ENCODE results near the gene PACS1. TPM values are rescaled to one million over a fixed set of nuclear protein-coding genes. Genes with fewer than 3 reads are reported as not detected.
"Not testable (repeated sequence)": the region's sequence is repeated elsewhere in the genome, so short reads cannot be mapped to it uniquely, and the experiment has no call there.

Gene PACS1
- total RNA-seq, 1 donor = 75.9 TPM

DNA sequence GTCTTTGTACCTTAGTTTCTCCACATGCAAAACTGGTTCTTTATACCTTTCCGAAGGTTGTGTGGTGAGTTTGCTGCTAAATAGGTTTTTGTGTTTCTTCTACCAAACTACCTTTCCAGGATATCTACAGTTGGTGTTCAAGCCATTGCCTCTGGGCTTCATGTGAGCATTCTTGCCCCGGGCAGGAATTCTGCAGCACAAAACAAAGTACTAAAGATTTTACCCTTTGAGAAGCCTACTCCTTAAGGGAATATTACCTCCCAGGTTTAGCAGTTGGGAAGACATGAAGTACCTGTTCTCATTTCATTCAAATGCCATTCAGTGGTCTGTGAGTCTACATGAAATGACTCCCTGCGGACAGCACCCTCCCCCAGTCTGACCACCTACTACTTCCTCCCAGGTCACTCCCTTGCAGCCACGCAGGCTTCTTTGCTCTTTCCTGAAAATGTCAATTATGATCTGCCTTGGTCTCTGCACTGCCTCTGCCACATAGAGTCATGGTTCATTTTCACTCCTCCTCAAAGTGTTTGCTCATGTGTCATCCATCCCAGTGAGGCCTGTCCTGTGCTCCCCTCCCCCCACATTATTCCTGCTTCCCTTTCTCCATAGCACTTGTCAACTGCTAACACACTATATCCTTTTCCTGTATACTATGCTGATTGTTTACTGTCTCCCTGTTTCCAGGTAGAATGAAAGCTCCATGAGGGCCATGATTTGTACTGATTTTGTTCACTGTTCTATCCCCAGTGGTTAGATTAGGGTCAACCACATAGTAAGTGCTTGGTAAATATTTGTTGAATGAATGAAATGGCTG lies 36.9 kb downstream of the PACS1 start:
- no peak for DNase-seq (ENCODE audit: low read depth in 2 of 3, low spot score in 2 of 3)

DNA sequence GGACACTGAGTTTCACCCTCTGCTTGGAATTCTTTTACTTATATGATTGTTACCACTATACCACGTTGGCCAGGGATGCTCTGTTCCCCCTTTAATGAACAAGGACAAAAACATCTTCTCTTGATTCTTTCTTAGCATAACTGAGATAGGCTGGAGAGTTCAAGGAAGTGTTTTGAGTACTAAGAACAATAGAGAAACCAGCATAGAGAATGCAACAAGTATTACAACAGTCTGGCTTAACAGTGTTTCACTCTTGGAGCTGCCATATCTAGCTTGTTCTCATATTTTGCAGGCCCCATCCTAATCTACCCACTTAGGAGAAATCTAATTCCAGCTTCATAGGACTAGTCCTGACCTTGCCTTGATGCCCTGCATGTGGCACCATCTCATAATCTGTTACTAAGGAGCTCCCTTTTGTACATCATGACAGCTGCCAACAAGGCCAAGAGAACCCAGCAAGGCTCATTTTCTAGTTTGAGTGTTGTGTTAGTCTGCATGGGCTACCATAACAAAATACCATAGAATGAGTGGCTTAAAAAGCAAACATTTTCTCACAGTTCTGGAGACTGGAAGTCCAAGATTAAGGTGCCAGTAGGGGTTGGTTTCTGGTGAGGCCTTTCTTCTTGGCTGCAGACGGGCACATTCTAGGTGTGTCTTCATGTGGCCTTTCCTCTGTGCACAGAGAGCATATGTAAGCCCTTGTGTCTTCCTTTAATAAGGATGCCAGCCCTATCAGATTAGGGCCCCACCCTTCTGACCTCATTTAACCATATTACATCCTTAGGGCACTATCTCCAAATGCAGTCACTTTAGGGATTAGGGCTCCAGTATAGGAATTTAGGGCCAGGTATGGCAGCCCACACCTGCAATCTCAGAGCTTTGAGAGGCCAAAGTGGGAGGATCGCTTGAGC lies 37.8 kb downstream of the PACS1 start:
- DNase-seq (ENCODE audit: low read depth in 2 of 3, low spot score in 2 of 3) = no peak

DNA sequence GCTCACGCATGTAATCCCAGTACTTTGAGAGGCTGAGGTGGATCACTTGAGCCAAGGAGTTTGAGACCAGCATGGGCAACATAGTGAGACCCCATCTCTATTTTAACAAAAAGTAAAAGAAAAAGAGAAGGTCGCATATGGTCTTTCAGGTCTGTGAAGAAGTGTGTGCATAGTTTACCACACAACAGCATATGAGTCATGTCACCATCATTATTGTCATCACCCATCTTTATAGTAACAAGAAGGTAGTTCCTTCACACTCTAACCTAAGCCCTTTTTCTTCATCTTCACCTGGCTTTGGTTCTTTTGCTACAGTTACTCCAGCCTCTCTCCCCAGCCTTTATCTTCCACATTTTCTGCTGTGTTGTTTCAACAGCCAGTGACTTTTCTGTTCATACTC lies 39.2 kb downstream of the PACS1 start:
- no peak for DNase-seq (ENCODE audit: low read depth in 2 of 3, low spot score in 2 of 3)

DNA sequence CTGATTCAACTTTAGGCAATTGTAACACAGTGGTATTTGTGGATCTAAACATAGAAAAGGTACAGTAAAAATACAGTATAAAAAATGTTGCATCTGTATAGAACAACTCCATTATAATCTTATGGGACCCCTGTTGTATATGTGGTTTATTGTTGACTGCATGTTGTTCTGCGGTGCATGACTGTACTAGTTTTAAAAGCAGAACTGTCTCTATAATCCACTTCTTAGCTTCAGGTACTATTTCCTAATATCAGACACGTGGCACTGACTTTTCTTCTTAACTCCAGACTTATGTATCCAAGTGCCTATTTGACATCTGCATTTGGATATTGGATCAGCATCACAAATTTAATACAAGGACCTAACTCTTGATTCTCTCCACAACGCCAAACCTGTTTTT lies 41.1 kb downstream of the PACS1 start:
- DNase-seq (ENCODE audit: low read depth in 2 of 3, low spot score in 2 of 3) = no peak

DNA sequence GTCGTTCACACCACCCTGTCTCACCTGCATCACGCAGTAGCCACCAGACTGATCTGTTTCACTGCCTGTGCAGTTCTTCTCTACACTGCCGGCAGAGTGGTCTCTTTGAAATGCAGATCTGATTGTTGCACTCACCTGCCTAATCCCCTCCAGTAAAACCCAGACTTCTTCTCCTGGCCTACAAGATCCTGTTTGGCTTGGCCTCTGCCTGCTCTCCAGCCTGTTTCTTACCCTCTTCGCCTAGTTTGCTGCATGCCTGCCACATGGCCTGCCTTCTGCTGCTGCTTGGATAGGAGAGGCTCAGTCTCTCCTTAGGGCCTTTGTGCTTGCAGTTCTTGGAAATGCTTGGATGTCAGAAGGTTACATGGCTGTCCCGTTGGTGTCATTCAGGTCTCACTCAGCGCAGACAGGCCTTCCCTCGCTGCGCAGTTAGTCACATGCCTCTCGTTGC lies 42.0 kb downstream of the PACS1 start:
- DNase-seq (ENCODE audit: low read depth in 2 of 3, low spot score in 2 of 3) = no peak

DNA sequence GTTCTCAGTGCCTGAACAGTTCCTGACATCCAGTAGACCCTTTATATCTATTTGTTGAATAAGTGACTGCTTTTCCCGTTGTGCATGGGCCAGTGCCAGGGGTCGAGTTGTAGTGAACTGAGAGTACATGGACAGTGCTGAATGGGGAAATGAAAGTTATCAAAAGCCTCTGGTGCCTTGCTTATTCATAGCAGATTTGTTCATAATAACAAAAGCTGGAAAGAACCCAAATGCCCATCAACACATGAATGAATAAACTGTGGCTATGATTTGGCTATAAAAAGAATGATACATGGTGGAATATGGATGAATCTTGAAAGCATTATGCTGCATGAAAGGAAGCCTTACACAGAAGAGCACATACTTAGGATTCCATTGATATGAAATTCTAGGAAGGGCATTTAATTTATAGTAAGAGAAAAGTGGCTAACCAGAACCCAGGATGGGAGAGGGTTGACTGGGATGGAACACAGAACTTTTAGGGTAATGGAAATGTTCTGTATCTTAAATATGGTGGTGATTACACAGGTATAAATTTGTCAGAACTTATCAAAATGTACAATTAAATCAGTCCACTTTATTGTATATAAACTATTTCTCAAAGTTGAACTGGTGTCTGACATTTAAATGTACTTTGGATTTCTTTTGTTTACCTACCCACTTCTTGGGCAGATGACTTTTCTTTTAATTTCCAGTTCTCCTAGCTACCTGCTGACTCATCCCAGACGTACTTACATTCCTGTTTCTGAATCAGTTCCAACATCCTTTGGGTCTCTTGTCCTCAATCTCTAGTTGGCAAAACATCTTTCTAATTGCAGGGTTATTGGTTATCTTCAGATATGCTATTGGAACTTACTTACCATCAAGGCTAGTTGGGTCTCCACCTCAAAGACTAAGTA lies 42.8 kb downstream of the PACS1 start:
- DNase-seq (ENCODE audit: low read depth in 2 of 3, low spot score in 2 of 3) = no peak

DNA sequence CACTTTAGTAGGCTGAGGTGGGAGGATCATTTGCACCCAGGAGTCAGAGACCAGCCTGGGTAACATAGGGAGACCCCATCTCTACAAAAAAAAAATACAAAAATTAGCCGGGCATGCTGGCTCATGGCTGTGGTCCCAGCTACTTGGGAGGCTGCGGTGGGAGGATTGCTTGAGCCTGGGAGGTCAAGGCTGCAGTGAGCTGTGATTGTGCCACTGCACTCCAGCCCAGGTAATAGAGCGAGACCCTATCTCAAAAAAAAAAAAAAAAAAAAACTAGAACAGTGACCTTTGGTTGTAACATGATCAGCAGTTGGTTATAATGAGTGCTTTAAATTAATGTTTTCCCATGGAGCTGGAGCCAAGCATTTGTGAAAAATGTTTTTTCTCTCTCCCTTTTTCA lies 44.9 kb downstream of the PACS1 start:
- not testable (repeated sequence) for DNase-seq (ENCODE audit: low read depth in 2 of 3, low spot score in 2 of 3)

DNA sequence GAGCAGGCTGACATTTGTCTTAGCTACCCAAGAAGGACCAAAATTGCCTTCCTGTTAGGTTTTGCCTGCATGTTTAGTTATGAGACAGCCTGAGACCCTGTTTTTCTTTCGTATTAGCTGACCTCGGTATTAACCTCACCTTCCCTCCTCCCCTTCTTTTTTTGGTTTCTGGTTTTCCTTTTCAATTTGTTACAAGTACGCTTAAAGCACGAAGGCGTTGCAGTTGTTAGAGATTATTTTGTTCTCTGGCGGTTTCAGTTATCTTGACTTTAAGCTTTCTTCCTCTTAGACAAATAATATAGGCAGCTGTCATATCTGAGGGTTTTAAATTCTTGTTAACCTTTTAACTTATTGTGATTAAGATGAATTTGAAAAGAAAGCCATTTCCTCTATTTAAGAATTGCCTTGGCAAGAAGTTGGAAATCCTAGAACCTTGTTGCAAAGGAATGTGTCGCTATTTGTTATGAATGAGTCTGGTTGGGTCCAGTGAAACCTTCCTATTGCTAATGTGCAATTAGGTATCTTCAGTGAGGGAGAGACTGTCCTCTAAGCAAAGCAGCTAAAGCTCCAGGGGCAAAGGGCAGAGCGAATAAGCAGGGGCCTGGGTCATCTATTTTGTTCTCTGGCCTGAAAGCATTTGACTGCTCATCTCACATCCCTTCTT lies 45.7 kb downstream of the PACS1 start:
- DNase-seq (ENCODE audit: low read depth in 2 of 3, low spot score in 2 of 3) = peak in 1 of 3 donors; percentile 77

DNA sequence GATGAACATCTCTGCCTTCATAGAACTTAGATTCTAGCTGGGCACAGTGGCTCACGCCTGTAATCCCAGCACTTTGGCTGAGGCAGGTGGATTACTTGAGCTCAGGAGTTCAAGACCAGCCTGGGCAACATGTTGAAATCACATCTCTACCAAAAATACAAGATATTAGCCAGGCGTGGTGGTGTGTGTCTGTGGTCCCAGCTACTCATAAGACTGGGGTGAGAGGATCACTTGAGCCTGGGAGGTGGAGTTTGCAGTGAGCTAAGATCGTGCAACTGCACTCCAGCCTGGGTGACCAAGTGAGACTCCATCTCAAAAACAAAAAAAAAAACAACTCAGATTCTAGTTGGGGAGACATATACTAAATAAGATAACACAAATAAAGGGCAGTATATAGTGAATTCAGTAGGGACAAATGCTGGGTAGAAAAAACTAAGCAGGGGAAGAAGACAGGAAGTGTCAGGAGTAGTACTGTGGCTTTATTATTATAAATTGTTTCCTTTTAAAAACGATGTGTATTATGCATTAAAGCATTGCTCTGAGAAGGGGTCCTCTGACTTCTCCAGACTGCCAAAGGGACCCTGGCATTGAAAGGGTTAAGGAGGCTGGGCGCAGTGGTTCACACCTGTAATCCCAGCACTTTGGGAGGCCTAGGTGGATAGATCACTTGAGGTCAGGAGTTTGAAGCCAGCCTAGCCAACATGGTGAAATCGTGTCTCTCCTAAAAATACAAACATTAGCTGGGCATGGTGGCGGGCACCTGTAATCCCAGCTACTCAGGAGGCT lies 46.7 kb downstream of the PACS1 start:
- no peak for DNase-seq (ENCODE audit: low read depth in 2 of 3, low spot score in 2 of 3)

DNA sequence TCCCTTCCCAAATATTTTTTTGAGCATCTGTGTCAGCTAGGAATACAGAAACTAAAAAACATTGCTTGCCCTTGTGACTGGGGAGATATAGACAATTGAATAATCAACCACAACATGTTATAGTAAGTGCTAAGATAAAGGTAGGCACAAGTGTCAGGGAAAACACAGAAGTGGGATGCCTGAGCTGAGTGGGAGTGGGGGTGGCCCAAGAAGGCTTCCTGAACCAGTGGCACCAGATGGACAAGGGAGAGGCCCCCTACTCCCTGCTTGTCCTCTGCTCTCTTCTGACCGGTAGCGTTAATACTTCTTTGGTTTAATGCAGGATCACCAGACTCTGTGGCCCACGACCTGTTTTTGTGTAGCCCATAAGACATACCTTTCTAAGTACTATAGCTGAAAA lies 48.8 kb downstream of the PACS1 start:
- no peak for DNase-seq (ENCODE audit: low read depth in 2 of 3, low spot score in 2 of 3)

DNA sequence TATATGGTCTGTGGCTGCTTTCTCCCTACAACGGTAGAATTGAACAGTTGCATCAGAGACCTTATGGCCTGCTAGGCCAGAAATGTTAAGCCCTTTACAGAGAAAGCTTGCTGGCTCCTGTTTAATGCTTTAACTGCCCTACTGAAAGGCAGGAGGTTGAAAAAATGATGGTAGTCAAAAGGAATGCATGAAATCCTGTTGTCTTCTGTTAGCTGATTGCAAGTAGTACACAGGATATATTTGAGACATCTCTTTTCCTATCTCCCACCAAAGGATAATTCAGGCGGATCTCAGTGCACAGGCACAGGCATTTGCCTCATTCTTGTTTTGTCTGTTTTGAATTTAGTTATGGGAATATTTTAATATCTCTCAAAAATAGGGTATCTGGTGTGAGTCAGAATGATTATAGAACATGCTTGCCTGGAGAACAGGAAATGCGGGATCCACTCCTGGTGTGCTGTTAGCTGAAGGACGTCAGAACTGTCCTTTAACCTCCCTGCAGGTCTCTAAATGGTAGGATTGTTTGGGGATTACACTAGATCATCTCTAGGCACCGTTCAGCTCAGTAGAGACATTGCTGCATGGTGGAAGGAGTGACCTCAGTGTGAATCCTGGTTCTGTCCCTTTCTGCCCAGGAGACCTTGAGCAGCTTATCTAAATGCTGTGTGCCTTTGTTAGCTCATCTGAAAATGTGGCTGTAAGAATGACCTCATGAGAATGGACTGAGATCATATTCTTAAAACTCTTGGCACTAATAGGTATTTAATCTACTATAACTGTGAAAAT lies 49.5 kb downstream of the PACS1 start:
- no peak for DNase-seq (ENCODE audit: low read depth in 2 of 3, low spot score in 2 of 3)

DNA sequence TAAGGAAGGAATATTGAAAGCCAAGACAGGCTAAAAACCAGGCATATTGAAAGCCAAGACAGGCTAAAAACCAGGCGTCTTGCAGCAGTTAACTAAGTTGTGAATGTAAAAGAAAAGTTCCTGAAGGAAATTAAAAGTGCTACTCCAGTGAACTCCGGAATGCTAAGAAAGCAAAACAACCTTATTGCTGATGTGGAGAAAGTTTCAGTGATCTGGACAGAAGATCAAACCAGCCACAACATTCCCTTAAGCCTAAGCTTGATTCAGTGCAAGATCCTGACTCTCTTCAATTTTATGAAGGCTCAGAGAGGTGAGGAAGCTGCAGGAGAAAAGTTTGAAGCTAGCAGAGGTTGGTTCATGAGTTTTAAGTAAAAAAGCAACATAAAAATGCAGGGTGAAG lies 51.4 kb downstream of the PACS1 start:
- no peak for DNase-seq (ENCODE audit: low read depth in 2 of 3, low spot score in 2 of 3)

DNA sequence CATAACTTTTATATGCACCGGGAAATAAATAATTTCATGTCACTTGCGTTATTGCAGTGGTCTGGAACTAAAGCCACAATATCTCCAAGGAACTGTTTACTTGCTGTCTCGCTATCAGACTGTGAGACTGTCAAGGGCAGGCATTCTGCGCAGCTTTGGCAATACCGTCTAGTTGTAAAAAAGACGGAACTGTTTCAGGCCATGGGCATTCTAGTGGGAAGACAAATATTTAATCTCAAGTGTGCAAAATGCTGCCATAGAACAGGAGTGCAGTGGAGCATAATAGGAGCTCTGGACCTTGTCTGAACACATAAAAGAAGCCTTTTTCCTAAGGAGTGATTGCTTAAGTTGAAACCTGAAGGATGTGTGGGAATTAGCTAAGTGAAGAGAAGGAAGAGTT lies 53.8 kb downstream of the PACS1 start:
- no peak for DNase-seq (ENCODE audit: low read depth in 2 of 3, low spot score in 2 of 3)

DNA sequence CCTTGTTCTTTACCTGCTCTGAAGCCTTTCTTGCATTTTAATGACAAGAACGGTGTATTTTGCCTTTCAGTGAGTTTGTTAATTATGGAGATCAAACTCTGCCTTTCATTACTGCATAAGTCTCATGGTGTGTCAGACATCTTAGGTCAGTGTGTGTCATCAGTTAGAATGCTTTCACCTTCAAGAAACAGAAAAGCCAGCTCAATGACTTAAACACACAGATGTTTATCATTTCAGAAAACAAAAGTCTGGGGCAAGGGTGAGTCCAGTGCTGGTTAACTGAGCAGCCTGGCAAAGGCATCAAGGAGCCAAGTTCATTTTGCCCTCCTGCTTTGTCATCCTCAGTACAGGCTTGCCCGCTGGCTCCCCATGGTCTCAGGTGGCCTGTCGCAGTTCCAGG lies 54.5 kb downstream of the PACS1 start:
- no peak for DNase-seq (ENCODE audit: low read depth in 2 of 3, low spot score in 2 of 3)

DNA sequence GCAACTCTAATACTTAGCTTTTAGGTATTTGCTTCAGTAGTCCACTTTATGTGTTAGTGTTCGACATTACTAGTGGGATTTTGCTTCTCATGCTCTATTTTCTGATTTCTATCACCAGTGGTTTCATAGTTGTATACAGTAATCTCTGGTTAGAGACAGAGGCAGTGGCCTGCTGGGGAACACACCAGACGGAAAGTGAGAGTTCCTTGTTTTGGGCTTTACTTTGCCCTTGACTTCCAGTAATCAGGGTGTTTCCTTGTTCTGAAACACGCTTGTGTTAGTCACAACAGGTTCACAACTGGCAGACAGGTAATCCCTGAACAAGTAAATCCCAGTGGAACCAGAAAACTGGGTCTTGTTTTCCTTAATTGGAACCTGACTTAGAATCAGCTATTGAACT lies 56.0 kb downstream of the PACS1 start:
- DNase-seq (ENCODE audit: low read depth in 2 of 3, low spot score in 2 of 3) = peak in 1 of 3 donors; percentile 35

DNA sequence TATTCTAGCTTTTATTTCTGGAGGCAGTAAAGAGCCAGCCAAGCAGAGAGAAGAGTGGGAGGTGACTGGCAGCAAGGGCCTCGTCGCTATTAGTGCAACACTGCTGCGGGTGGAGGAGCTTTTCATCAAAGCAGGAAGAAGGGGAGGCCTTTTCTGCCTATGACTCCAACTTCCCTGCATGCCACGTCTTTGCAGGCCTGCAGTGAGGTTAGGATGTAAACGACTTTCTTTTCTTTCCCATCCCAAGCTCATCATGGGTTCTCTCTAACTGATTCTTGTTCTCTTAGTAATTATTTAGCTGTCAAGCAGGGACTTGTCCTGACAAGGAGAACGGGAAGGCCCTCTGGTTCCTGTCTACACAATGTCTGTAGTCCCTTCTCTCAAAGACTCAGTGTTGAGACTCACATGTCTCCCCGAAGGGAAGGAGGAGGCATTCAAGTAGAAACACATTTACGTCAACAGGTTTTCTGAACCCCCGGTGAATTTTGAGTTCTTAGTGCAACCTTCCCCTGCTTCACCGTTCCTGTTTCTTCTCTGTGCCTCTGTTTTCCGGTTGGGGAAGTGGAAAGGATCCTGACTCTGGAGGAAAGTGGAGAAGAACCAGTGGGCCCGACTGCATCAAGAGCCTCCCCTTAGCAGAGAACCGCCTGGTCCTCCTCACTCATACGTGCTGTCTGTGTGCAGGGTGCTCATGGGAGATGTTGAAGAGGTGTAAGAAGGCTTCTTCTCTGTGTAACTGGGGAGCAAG lies 56.9 kb downstream of the PACS1 start:
- DNase-seq (ENCODE audit: low read depth in 2 of 3, low spot score in 2 of 3) = peak in 2 of 3 donors; percentile 59 to 61

DNA sequence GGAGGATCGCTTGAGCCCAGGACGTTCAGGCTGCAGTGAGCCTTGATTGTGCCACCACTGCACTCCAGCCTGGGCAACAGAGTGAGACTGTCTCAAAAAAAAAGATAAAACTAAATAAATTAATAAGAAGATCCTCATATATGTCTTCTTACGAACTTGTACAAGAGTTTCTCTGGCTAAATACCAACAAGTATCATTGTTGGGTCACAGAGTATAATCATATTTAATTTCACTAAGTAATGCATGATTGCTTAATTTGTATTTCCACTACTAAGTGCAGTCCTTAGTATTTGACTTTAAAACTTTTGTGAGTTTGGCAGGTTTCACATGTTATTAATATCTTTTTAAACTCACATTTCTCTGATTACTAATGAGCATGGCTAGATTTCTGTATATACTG lies 60.9 kb downstream of the PACS1 start:
- no peak for DNase-seq (ENCODE audit: low read depth in 2 of 3, low spot score in 2 of 3)

All from hematopoietic multipotent progenitor cell (in vitro differentiated cells).